ENCODE data around the gene KNDC1. TPM values are rescaled to one million over a fixed set of nuclear protein-coding genes. Genes with fewer than 3 reads are reported as not detected.
"Not testable (repeated sequence)": the region's sequence is repeated elsewhere in the genome, so short reads cannot be mapped to it uniquely, and the experiment has no call there.

Gene KNDC1
- total and polyA plus RNA-seq, 2 donors (not counting 1 experiment from before 2014, with no cell fraction given) = 0.17 to 0.45 TPM

- Histone ChIP-seq H3K79me2 (ENCODE audit: control insufficient read depth, insufficient read depth, low read length) (no peaks in the 10 kb centered on the region), H3K4me2 (replicated peaks; ENCODE audit: low read depth, low read length, poor library complexity, severe bottlenecking) (peak overlapping the region; percentile 19), H2AFZ (ENCODE audit: insufficient read depth, low read depth, low read length, poor library complexity, severe bottlenecking) (no peak overlapping the region), H3K4me1 (ENCODE audit: control insufficient read depth in 2 of 2, insufficient read depth in 2 of 2, low read length in 2 of 2) (peaks cover 3 to 7% of the 10 kb centered on the region in 2 donors), H3K4me3 (ENCODE audit: control extremely low read depth in 1 of 5, extremely low read depth in 1 of 5, insufficient read depth in 1 of 5, low read depth in 2 of 5, low read length in 4 of 5) (no peak overlapping the region), H4K20me1 (ENCODE audit: control insufficient read depth, insufficient read depth, low read length, poor library complexity, severe bottlenecking) (no peaks in the 10 kb centered on the region), H3K27ac (ENCODE audit: low read length in 2 of 2) (no peak overlapping the region), H3K27me3 (replicated peaks in 1 of 4; ENCODE audit: control extremely low read depth in 1 of 4, control insufficient read depth in 3 of 4, insufficient read depth in 4 of 4, low read length in 3 of 4) (peaks cover 0 to 3% (median 0%) of the 10 kb centered on the region in 4 experiments), H3K9ac (ENCODE audit: low read length) (no peak overlapping the region), H3K36me3 (replicated peaks in 1 of 2; ENCODE audit: control extremely low read depth in 1 of 2, control insufficient read depth in 1 of 2, extremely low read depth in 1 of 2, insufficient read depth in 2 of 2, low read length in 1 of 2) (no peaks in the 10 kb centered on the region), H3K9me3 (ENCODE audit: control extremely low read depth in 1 of 3, control insufficient read depth in 2 of 3, insufficient read depth in 1 of 3, low read length in 2 of 3) (peaks cover 0 to 7% (median 0%) of the 10 kb centered on the region in 3 donors)
- intact Hi-C loops (cut with micrococcal nuclease) = no loop called here
- H3K27me3 Mint-ChIP-seq = peaks cover 10% of the 10 kb centered on the region
- peaks cover 18% of the 10 kb centered on the region for H3K4me1 Mint-ChIP-seq
- peak overlapping the region; percentile 50 for H3K4me3 Mint-ChIP-seq
- no peak for ATAC-seq (ENCODE audit: low read depth)
- 61% methylated on average over 5 of the region's 8 CpGs for WGBS (ENCODE audit: insufficient coverage)
- CTCF ChIA-PET = no interaction called here
- no peak overlapping the region for H3K27ac Mint-ChIP-seq
- no peak for TF ChIP-seq CTCF (IDR thresholded peaks at IDR 0.05)
- DNase-seq = peak; percentile 10
- POLR2A ChIA-PET = no interaction called here
- no peaks in the 10 kb centered on the region for H3K9me3 Mint-ChIP-seq (ENCODE audit: insufficient read depth)
Observed at GRCh38 chr10:133135116-133135465, 24.9 kb upstream of the KNDC1 start.

GRCh38 chr10:133137486-133138145 lies 22.4 kb upstream of the KNDC1 start:
- ATAC-seq (ENCODE audit: low read depth); CTCF ChIA-PET; H3K4me2 ChIP-seq (replicated peaks; ENCODE audit: low read depth, low read length, poor library complexity, severe bottlenecking); H3K27me3 Mint-ChIP-seq; DNase-seq; H3K9ac ChIP-seq (ENCODE audit: low read length); H4K20me1 ChIP-seq (ENCODE audit: control insufficient read depth, insufficient read depth, low read length, poor library complexity, severe bottlenecking); H3K27ac Mint-ChIP-seq; H3K4me3 Mint-ChIP-seq; H3K27ac ChIP-seq (ENCODE audit: low read length in 2 of 2); H3K79me2 ChIP-seq (ENCODE audit: control insufficient read depth, insufficient read depth, low read length); H3K4me1 ChIP-seq (ENCODE audit: control insufficient read depth in 2 of 2, insufficient read depth in 2 of 2, low read length in 2 of 2); H2AFZ ChIP-seq (ENCODE audit: insufficient read depth, low read depth, low read length, poor library complexity, severe bottlenecking); H3K9me3 ChIP-seq (ENCODE audit: control extremely low read depth in 1 of 3, control insufficient read depth in 2 of 3, insufficient read depth in 1 of 3, low read length in 2 of 3); H3K36me3 ChIP-seq (replicated peaks in 1 of 2; ENCODE audit: control extremely low read depth in 1 of 2, control insufficient read depth in 1 of 2, extremely low read depth in 1 of 2, insufficient read depth in 2 of 2, low read length in 1 of 2); POLR2A ChIA-PET; H3K4me3 ChIP-seq (ENCODE audit: control extremely low read depth in 1 of 5, extremely low read depth in 1 of 5, insufficient read depth in 1 of 5, low read depth in 2 of 5, low read length in 4 of 5); intact Hi-C loops (cut with micrococcal nuclease); H3K4me1 Mint-ChIP-seq; H3K9me3 Mint-ChIP-seq (ENCODE audit: insufficient read depth): not testable (repeated sequence)
- 47% methylated on average over 3 of the region's 12 CpGs for WGBS (ENCODE audit: insufficient coverage)
- peaks cover 0 to 13% (median 0%) of the 10 kb centered on the region in 4 experiments for H3K27me3 ChIP-seq (replicated peaks in 1 of 4; ENCODE audit: control extremely low read depth in 1 of 4, control insufficient read depth in 3 of 4, insufficient read depth in 4 of 4, low read length in 3 of 4)
